OCI-LY3 (cell line): Measurements from ENCODE around the gene KIAA0513.

Experiments used
- EZH2phosphoT487 ChIP-seq: fragments of 200-600 bp; shearing (Covaris generic); IDR thresholded peaks from 2 replicates; pipeline ENCODE4 v1.6.1; 2018; ENCODE audit warnings: antibody characterized with exemption, mixed run types, low read depth
- TF ChIP-seq, protein P1 (sequence below): fragments of 200-600, 300-600 bp; sonication (generic); IDR thresholded peaks from 2 replicates; pipeline ENCODE4 v1.5.1; 2014; ENCODE audit warnings: antibody characterized with exemption, low read length, low read depth

DNA sequence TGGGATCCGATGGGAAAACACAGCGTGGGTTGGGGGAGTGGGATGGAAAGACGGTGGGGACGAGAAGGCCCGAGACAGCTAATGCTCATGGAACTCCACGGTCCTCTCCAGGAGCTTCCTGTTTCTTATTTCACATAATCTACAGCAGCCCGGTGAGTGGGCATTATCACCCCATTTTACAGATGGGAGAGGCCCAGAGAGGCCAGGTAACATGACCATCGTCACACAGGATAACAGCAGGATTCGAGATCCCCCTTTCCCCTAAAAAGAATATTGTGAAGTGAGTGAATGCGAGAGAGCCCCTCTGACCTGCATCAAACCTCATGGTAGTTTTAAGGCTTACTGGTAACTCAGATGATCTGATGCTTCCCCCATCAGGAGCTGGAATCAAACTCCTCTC, 72.7 kb downstream of the KIAA0513 start:
- TF ChIP-seq, protein P1, sequence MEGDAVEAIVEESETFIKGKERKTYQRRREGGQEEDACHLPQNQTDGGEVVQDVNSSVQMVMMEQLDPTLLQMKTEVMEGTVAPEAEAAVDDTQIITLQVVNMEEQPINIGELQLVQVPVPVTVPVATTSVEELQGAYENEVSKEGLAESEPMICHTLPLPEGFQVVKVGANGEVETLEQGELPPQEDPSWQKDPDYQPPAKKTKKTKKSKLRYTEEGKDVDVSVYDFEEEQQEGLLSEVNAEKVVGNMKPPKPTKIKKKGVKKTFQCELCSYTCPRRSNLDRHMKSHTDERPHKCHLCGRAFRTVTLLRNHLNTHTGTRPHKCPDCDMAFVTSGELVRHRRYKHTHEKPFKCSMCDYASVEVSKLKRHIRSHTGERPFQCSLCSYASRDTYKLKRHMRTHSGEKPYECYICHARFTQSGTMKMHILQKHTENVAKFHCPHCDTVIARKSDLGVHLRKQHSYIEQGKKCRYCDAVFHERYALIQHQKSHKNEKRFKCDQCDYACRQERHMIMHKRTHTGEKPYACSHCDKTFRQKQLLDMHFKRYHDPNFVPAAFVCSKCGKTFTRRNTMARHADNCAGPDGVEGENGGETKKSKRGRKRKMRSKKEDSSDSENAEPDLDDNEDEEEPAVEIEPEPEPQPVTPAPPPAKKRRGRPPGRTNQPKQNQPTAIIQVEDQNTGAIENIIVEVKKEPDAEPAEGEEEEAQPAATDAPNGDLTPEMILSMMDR = no peak
- no peak for TF ChIP-seq EZH2phosphoT487
